NCI-H748 (cell line): Measurements from ENCODE around the gene ZNF577.

Experiments used
- DNase-seq: peaks from one replicate; lab custom pipeline; 2025; ENCODE audit not compliant: unreplicated experiment; lab: John Stamatoyannopoulos, UW

ZNF577 gene

GRCh38 chr19:51873097-51873496 is 14.7 kb downstream of the ZNF577 start:
- no peak for DNase-seq

DNA sequence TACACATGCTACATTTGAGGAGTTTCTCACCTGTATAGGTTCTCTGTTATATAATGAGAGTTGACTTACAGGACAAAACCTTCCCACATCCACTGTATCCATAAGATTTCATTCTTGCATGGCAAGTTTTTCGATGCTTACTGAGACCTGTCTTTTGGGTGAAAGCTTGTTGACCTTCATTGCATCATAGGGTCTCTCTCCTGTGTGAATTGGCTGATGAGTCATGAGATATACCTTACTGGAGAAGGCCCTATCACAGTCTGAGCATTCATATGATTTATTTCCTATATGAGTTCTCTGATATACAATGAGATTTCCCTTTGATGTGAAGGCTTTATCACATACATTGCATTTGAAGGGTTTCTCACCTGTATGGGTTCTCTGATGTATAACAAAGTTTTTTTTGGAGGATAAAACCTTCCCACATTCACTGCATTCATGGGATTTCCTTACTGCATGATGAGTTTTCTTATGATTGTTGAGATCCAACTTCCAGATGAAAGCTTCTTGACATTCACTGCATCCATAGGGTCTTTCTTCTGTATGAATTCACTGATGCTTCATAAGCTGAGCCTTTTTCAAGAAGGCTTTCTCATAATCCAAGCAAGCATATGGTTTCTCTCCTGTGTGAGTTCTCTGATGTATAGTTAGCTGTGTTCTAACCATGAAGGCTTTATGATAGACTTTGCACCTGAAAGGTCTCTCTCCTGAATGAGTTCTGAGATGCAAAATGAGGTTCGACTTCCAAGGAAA is 25.7 kb downstream of the ZNF577 start:
- no peak for DNase-seq

- DNase-seq: no peak
Measured at GRCh38 chr19:51837145-51837544, 50.6 kb downstream of the ZNF577 start.

GRCh38 chr19:51830274-51830673 is 57.5 kb downstream of the ZNF577 start:
- no peak for DNase-seq

DNA sequence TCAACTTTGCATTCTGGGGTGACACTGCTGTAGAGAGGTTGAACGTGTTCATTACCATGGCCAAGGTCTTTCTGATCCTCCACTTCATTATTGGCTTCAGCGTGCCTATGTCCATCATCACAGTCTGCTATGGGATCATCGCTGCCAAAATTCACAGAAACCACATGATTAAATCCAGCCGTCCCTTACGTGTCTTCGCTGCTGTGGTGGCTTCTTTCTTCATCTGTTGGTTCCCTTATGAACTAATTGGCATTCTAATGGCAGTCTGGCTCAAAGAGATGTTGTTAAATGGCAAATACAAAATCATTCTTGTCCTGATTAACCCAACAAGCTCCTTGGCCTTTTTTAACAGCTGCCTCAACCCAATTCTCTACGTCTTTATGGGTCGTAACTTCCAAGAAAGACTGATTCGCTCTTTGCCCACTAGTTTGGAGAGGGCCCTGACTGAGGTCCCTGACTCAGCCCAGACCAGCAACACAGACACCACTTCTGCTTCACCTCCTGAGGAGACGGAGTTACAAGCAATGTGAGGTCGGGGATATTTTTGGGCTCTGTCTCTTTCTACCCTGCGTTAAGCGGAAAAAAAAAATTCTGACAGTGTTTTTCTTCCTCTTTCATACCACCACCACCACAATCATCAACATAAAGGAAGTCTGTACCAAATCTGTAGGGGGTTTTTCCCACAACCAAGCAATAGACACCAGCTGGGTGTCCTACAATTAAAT is 63.3 kb downstream of the ZNF577 start:
- no peak for DNase-seq

DNA sequence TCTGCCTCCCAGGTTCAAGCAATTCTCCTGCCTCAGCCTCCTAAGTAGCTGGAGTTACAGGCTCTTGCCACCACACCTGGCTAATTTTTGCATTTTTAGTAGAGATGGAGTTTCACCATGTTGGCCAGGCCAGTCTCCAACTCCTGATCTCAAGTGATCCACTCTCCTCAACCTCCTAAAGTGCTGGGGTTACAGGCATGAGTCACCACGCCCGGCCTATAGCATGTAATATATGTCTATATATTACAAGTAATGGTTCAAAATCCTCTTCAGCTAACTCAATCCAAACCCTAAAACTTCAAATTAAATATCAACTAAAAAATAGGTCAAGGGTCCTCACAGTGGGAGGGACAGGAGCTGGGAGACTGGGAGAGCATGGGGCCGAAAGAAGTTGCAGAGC is 64.8 kb downstream of the ZNF577 start:
- DNase-seq: no peak

DNA sequence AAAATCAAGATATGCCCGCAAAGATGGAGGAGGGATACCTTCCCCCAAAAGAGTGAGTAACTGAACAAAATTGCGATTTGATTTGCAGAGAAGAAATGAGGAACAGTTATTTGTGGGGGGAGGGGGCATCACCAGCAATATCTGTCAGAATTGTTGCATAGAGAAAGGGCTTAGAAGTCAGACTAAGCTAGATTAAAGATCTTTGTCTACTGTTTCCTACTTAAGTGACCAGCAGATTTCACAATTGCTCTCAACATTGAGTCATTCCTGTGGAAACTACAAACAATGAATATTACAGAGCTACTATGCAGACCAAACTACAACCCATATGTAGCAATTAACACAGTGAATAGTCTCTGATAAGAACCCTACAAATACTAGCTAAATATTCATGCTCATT is 65.4 kb downstream of the ZNF577 start:
- no peak for DNase-seq

DNA sequence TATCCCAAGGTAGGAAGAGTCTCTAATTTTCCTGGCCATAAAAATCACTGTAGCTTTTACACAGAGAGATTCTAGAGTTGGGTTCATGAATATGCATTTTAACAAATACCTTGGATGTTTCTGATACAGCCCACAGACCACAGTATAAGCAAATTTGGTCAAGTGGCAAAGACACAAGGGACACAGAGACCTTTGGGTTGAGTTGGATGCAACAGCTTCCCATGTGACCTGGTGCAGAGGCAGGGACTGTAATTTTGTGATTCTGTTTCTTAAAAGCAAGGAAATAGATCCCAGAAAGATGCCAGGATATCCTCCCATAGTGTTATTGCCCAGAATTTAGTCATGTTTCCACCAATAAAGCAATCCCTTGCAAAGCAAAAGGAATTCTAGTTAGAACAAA is 65.8 kb downstream of the ZNF577 start:
- DNase-seq: no peak

GRCh38 chr19:51821456-51821855 is 66.3 kb downstream of the ZNF577 start:
- no peak for DNase-seq
